GM19035 (cell line): ENCODE measurements around the gene C3orf38.
"Not testable (repeated sequence)": the region's sequence is repeated elsewhere in the genome, so short reads cannot be mapped to it uniquely, and the experiment has no call there.

ENCODE experiments used
- ATAC-seq: cut with Tn5 transposase; IDR thresholded peaks from one replicate; pipeline ENCODE4 v1.9.1; 2021; ENCODE audit not compliant: unreplicated experiment

The C3orf38 gene

GRCh38 chr3:88151358-88151757 lies 1.6 kb downstream of the C3orf38 start:
- ATAC-seq = no peak

GRCh38 chr3:88152841-88153240 lies 3.1 kb downstream of the C3orf38 start:
- no peak for ATAC-seq

GRCh38 chr3:88166419-88166971 lies 16.7 kb downstream of the C3orf38 start:
- ATAC-seq = no peak

DNA sequence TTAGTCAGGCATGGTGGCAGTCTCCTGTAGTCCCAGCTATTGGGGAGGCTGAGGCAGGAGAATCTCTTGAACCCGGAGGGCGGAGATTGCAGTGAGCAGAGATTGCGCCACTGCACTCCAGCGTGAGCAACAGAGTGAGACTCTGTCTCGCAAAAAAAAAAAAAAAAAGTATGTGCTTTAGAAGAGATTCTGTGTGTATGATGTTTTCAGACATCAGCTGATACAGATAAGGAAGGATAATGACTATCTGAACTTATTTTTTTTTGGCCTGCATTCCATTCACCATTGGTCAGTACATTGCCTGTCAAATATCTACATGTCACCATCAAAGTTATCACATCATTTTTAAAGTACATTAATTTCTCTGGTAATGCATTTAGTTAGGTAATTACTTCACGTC lies 17.4 kb downstream of the C3orf38 start:
- ATAC-seq = no peak

- ATAC-seq = no peak
These were observed 17.9 kb downstream of the C3orf38 start for GRCh38 chr3:88167704-88168103.

- ATAC-seq = no peak
These were observed 18.4 kb downstream of the C3orf38 start for GRCh38 chr3:88168171-88168570.

DNA sequence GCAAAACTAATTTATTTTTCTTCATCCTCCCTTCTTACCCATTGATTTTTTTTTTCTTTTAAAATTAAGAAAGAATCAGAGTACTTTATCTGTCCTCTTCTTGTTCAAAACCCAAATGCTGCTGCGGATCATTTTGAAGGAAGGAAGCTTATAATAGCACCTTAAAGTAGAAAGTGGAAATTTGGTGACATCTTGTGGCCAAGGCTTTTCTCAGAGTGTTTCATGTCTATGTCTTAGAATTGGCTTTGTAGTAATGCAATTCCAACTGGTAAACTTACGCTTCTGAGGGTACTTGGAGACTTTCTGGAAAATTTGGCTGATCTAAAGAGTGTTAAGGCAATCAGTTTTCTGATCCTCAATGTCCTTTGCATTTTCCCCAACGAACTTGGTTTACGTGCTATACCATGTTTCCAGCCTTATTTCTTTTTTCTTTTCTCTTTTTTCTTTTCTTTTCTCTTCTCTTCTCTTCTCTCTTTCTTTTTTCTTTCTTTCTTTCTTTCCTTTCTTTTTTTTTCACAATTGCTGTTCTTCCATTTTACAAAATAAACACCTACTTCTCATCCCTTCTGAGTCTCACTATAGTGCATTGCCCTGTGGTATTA lies 30.7 kb downstream of the C3orf38 start:
- peak; percentile 98 for ATAC-seq

GRCh38 chr3:88182165-88182918 lies 32.6 kb downstream of the C3orf38 start:
- not testable (repeated sequence) for ATAC-seq

- ATAC-seq = no peak
These were observed 38.7 kb downstream of the C3orf38 start for GRCh38 chr3:88188436-88188835.

DNA sequence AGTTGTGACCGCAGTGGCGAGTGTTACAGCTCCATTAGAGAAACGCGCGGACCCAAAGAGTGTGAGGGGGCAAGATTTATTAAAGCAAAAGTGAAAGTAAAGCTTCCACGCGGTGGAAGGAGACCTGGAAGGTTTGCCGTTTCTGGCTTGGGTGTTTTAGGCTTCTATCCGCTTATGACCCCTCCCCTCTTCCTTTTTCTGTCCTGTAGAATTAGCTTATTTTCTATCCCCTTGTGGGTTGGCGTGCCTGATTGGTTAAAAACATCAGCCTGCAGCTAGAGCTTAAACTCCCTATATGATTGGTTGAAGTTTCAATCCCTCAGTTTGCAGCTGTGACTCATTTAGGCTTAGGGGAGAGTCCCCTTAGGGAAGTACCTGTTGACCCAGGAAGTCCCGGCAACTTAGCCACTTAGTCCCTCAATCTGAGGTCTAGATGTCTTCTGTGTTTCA lies 39.6 kb downstream of the C3orf38 start:
- peak; percentile 96 for ATAC-seq

GRCh38 chr3:88191872-88192409 lies 42.2 kb downstream of the C3orf38 start:
- ATAC-seq = no peak

DNA sequence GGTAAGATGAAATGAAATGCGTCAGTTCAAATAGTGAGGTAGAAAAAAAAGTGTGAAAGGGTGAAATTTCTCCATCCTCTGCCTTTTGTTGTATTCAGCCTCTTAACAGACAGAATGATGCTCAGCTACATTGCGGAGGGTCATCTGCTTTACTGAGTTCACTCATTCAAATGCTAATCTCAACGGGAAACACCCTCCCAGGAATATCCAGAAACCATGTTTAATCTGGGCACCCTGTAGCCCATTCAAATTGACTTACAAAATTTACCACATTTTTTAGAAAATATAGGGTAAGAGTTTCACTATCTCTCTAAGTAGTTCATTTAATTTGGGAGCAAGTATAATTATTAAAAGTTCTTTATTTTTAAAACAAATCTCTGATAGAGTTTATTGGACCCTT lies 42.9 kb downstream of the C3orf38 start:
- no peak for ATAC-seq

DNA sequence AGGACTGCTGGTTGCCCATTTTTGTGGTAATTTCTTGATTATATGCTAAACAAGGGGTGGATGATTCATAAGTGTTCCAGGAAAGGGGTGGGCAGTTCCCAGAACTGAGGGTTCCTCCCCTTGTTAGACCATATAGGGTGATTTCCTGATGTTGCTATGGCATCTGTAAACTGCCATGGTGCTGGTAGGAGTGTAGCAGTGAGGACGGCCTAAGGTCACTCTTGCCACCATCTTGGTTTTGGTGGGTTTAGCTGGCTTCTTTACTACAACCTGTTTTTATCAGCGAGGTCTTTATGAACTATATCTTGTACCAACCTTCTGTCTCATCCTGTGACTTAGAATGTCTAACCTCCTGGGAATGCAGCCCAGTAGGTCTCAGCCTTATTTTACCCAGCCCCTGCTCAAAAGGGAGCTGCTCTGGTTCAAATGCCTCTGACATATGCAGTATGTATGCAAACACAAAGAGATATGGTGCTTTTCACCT lies 46.2 kb downstream of the C3orf38 start:
- no peak for ATAC-seq

DNA sequence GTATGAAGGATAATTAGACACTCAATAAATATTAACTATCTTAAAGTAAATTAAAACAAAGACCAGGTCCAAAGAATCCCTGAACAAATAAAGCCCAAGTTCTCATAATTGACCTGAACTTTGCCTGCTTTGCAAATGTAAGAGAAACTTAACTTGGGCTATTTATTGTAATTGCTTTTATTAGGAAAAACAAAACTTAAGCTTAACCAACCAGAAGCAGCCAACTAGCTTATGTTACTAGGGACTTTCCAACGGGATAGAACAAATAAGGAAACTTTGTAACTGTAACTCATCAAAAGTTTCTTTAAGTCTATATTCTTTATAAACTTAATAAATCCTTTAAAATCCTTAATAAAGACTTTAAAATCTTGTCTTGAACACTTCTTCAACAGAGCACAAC lies 48.4 kb downstream of the C3orf38 start:
- ATAC-seq = no peak

- ATAC-seq = peak; percentile 95
These were observed 53.9 kb downstream of the C3orf38 start for GRCh38 chr3:88203642-88204055.
